ENCODE data around the gene HOXA9.

DNA sequence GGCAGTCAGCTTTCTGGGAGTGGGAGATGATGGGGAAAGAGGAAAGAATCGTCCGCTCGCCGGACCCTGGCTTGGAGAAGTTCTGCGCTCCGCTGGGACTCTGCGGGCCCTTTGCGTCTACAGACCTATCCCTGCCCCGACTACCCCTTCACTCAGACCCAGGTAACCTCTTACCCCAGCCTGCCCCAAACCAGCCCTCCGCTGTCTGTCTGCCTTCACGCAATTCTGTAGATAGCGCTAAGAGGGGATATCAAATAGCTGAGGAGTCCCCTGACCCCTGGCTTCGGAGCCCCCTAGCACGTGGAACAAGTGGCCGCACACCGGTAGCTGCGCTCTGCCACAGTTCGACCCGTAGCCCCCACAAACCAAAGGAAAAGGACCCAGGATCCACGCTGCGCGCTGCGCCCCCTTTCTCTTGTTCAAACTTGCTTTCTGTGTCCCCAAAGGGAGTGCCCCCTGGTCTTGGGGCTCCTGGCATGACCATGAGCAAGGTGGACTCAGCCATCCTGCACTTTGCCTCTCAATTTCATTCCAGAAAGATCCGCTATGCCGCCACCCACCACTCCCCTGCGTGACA lies 41.8 kb downstream of the HOXA9 start:
- TF ChIP-seq, protein P1, sequence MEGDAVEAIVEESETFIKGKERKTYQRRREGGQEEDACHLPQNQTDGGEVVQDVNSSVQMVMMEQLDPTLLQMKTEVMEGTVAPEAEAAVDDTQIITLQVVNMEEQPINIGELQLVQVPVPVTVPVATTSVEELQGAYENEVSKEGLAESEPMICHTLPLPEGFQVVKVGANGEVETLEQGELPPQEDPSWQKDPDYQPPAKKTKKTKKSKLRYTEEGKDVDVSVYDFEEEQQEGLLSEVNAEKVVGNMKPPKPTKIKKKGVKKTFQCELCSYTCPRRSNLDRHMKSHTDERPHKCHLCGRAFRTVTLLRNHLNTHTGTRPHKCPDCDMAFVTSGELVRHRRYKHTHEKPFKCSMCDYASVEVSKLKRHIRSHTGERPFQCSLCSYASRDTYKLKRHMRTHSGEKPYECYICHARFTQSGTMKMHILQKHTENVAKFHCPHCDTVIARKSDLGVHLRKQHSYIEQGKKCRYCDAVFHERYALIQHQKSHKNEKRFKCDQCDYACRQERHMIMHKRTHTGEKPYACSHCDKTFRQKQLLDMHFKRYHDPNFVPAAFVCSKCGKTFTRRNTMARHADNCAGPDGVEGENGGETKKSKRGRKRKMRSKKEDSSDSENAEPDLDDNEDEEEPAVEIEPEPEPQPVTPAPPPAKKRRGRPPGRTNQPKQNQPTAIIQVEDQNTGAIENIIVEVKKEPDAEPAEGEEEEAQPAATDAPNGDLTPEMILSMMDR (IDR thresholded peaks at IDR 0.05): no peak
- no peak for TF ChIP-seq POLR2A (IDR thresholded peaks at IDR 0.05)

Data from Peyer's patch (tissue), 4 donors.